Measurements from ENCODE around the gene PPP6R2.

The PPP6R2 gene

GRCh38 chr22:50473855-50474671 is 130.9 kb downstream of the PPP6R2 start:
- DNase-seq: peak; percentile 49

GRCh38 chr22:50474710-50475651 is 131.9 kb downstream of the PPP6R2 start, which contains the start of gene SBF1:
Gene SBF1, minus strand, starts transcription at chr22:50475035. Its CDS starts 195 bp downstream, at chr22:50474840.
- peak; percentile 96 for DNase-seq

GRCh38 chr22:50475652-50476002 is 132.5 kb downstream of the PPP6R2 start:
- DNase-seq: no peak

- DNase-seq: peak; percentile 42
These were observed 133.7 kb downstream of the PPP6R2 start for GRCh38 chr22:50476868-50477267.

- peak; percentile 35 for DNase-seq
These were observed 134.8 kb downstream of the PPP6R2 start for GRCh38 chr22:50477923-50478322.

GRCh38 chr22:50479721-50480120 is 136.6 kb downstream of the PPP6R2 start:
- DNase-seq: peak; percentile 55

- no peak for DNase-seq
These were observed 137.9 kb downstream of the PPP6R2 start for GRCh38 chr22:50481045-50481439.

GRCh38 chr22:50481440-50482106 is 138.4 kb downstream of the PPP6R2 start, which contains the start of gene ADM2:
Gene ADM2, plus strand, starts transcription at chr22:50481543. Its CDS starts 305 bp downstream, at chr22:50481848.
- peak; percentile 67 for DNase-seq

GRCh38 chr22:50482107-50483074 is 139.3 kb downstream of the PPP6R2 start:
- DNase-seq: peak; percentile 64

GRCh38 chr22:50483106-50483505 is 140.0 kb downstream of the PPP6R2 start:
- peak; percentile 56 for DNase-seq

GRCh38 chr22:50483556-50483955 is 140.4 kb downstream of the PPP6R2 start:
- no peak for DNase-seq

GRCh38 chr22:50483977-50484853 is 141.1 kb downstream of the PPP6R2 start:
- DNase-seq: no peak

GRCh38 chr22:50485221-50486131 is 142.3 kb downstream of the PPP6R2 start:
- DNase-seq: peak; percentile 61

GRCh38 chr22:50486561-50487289 is 143.6 kb downstream of the PPP6R2 start, which contains the start of gene MIOX:
Gene MIOX, plus strand, starts transcription at chr22:50486859. Its CDS starts 39 bp downstream, at chr22:50486898.
- DNase-seq: peak; percentile 20

GRCh38 chr22:50487290-50488005 is 144.3 kb downstream of the PPP6R2 start:
- DNase-seq: no peak

- DNase-seq: no peak
These were observed 145.0 kb downstream of the PPP6R2 start for GRCh38 chr22:50488006-50488677.

- DNase-seq: no peak
These were observed 145.8 kb downstream of the PPP6R2 start for GRCh38 chr22:50488886-50489285.

Measured in NCI-H69 (cell line).